GM19463 (cell line): Measurements from ENCODE around the gene VWA7.

Experiments
- ATAC-seq: cut with Tn5 transposase; IDR thresholded peaks from one replicate; pipeline ENCODE4 v1.9.1; 2021; ENCODE audit warnings: mild to moderate bottlenecking, moderate library complexity; ENCODE audit not compliant: unreplicated experiment

The VWA7 gene

DNA sequence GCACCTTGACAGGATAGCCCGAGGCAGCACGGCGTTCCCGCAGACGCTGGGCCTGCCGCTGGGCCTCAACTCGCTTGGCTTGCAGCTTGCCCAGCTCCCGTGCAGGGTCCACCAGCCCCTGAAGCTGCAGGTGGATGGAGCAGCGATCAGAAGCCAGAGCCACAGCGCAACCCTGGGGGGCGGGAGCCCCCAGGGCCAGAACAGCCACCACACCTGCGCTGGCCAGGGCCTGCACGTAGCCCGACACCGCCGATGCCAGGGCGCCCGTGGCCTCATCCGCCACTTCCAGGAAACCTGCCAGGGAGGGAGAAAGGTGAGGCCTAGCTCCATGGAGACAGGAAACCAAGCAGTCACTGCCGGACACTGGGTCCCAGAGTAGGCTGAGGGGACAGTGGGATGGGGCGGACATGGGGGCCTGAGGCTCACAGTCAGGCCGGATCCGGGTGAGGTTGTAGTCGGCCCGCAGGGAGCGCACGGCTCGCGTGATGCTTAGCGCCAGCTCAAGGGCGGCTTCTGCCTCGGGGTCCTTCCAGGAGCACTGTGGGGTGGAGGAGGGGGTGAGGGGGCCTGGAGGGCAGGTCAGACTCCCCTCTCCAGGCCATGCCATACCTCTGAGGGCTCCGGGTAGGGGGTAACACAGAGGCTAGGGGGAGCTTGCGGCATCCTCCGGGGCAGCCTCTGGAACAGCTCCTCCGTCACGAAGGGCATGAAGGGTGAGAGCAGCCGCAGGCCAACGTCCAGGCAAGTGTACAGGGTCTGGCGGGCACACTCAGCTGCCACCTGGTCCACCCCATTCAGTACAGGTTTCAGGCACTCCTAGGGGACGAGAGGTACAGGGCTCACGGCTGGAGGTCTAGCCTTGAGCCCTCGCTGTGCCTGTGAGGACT lies 2.1 kb upstream of the VWA7 start:
- no peak for ATAC-seq

DNA sequence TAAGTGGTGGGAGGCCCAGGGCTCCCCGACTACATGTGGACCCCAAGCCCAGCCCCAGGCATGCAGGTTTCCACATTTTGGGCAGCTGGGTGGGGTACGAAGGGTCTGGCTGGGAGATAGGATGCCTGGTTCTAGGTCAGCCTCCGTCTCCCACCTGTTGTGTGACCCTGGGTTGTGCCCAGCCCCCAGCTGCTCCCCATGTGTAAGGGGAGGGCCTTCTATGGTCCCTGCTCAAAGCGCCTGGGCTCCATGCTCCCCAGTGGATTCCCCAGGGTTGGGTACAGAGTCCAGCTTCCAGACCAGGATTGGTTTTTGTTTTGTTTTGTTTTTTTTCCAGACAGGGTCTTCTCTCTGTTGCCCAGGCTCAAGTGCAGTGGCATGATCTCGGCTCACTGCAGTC lies 1.1 kb upstream of the VWA7 start:
- no peak for ATAC-seq

DNA sequence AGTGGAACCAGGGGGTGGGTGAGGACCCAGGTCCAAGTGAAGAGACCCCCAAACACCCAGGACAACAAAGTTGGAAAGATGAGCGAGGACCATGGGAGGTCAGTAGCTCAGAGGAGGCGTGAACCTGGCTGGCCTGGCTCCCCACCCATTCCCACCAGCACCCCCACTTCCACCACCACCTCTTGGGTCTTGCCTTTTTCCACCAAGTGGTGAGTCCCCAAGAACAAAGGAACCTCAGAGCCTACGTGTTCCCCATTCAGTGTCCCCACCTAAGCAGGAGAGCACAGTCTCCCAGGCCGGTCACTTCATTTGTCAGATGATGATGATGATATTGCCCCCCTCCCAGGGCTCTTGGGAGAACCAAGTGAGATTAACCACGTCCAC lies 531 bp upstream of the VWA7 start:
- ATAC-seq: no peak

DNA sequence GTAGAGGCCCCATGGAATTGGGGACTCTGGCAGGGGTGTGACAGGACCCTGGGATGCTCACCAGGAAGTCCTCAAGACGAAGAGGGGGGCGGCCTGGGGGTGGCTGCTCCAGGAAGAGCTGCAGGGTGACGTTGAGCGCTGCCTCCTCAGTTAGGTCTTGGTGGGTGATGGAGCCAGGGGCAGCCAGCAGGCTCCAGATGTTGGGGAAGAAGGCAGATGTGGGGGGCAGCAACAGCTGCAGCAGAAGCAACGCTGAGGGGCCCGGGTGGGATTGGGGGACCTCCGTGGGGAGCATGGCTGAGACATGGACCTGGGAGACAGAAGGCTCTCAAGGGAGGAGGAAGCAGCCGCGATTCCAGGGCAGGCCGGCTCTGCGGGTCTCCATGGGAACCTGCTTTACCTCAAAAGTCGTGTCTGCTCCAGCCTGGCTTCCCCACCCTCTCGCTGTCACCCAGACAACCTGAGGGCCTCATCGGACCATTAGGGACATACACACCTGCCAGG lies 591 bp downstream of the VWA7 start:
- ATAC-seq: no peak

DNA sequence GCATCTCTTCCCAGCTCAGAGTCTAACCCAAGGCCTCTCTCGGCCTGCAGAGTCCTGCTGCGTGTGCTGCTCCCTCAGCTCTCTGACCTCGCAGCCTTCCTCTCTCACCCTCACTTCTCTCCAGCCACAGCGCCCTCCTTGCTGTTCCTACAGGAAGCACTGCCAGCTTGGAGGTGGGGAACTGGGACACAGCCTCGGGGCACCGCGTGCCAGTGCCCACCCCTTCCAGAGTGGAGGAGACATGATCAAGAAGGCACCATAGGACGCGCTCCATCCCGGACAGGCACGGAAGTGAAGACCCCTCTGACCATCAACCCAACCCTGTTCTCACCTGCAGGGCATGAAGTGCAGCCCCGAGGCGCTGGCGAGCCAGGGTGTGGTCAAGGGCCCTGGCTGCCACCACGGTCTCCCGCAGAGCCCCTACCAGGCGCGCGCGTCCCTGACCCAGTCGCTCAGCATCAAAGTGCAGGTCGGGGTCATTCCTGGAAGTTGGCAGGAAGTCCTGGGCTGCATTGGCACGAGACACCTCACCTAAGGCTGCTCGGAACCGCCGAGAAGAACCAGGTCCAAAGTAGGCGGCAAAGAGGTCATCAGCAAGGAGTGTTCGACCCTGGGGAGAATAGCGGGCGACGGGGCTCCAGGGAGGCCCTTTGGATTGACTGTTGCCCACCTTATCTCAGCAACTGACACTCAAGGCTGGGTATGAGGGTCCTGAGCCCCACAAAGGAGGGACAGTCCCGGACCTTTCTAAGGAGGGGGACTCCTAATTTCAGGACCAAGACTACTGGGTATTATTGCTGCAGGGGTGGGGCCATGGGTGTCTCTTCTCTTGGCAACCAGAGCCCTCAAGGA lies 1.3 kb downstream of the VWA7 start:
- ATAC-seq: no peak

DNA sequence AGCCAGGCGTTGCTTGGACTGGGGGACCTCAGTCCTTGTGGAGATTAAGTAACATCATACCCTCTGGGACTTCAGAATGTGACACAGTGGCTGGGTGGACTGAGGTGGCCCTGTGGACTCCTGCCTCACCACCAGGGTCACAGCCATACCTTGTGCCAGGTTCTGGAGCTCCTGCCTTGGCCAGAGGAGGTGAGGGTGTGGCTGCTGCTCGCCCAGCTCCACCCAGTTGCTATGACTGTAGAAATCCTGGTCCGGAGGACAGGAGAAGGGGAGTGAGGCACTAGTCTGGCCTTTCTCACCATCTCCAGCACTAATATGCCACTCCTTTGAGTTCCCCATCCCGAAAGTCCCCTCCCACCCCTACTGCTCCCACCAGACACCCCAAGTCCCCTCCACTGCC lies 1.9 kb downstream of the VWA7 start:
- ATAC-seq: no peak

DNA sequence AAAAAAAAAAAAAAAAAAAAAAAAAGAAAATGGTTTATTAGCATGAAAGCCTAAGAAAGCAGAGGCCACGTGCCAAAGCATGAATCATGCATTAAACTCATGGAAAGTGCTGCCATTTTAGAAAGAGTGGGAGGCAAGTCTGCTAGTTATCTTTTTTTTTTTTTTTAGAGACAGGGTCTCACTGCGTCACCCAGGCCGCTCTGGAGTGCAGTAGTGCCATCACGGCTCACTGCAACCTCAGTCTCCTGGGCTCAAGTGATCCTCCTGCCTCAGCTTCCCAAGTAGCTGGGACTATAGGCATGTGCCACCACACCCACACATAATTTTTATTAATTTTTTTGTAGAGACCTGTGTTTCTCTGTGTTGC lies 5.2 kb downstream of the VWA7 start:
- no peak for ATAC-seq

DNA sequence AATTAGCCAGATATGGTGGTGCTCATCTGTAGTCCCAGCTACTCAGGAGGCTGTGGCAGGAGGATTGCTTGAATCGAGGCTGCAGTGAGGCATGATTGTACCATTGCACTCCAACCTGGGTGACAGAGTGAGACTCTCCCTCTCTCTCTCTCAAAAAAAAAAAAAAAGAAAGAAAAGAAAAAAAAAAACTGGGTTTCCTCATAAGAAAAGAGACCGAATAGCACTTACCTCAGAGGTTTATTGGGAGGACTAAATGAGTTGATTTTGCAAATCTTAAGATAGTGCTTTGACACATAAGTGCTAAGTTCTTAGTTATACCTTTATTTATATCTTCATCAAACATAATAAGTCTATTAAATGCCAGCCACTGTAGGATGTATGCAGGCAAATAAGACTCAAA lies 6.3 kb downstream of the VWA7 start:
- ATAC-seq: no peak

DNA sequence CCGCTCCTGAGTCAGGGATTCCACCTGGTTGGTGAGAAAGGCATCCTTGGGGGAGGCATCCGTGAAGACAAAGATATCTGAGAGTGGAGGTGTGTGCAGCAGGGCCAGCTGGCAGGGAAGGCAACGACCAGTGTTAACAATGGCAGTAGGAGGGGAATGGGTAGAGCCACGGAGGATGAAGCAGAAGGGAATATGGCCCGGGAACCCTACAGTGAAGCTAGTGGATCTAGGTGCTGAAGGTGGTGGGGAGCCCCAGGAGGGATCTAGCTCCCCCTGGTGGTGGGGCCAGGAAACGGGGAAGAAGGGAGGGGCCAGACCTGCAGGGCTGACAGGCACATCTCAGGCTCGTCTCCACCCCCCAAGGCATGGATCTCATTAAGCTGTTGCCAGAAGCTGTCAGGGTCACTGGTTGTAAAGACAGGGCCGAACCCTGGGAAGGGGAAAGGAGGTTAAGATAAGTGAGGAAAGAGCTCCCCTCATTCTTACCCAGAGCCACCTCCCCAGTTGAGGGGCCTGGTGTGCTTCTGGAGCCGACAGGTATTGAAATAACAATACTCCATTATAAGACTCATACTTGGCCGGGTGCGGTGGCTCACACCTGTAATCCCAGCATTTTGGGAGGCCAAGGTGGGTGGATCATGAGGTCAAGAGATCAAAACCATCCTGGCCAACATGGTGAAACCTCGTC lies 7.3 kb downstream of the VWA7 start:
- no peak for ATAC-seq

DNA sequence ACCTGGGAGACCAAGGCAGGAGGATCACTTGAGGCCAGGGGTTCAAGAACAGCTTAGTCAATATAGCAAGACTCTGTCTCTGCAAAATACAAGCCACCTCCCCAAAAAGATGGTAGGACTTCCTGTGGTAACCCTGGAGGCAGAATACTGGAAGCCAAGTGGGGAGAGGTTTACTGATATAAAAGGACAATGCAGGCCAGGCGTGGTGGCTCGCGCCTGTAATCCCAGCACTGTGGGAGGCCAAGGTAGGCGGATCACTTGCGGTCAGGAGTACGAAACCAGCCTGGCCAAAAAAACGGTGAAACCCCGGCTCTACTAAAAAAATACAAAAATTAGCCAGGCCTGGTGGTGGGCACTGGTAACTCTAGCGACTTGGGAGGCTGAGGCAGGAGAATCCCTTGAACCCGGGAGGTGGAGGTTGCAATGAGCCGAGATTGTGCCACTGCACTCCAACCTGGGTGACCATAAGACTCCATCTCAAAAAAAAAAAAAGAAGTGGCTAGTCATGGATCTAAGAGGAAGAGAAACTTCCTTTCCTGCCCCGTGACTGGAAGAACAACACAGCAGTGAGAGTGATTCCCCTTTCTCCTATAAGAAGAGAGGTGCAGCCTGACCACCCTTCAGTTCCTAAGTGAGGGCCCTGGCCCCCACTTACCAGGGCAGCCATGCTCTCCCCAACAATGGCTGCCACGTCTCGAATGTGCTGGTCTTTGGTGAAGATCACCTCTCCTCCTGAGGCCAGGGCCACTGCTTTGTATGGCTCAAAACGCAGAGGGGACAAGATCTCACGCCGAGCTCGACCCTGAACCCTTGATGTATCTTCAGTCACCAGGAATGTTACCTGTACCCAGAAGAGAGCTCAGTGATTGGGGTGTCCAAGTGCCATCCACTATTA lies 8.5 kb downstream of the VWA7 start:
- ATAC-seq: no peak

DNA sequence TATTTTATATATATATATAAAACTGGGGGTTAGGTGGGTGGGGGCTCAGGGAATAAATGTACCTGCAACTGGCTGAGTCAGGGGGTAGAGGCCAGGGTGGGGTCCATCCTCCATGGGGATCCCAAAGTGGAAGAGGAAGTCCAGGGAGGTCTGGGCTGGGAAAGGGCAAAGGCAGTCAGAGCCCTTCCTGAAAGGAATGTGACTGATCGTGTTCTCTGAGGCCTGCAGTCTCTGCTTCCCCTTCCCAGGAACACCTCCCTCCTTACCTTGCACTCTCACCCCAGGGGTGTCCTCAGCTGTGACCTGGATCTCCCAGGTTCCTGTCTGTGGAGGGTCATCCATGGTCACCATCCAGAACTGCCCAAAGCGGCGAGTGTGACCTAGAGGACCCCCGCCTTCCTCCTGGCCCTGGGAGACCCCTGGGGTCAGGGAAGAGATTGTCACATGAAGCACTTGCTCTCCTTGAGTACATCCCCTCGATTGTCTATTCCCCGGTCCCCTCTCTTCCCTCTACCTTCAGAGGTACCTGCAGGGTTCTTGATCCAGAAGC lies 10.0 kb downstream of the VWA7 start:
- ATAC-seq: no peak

DNA sequence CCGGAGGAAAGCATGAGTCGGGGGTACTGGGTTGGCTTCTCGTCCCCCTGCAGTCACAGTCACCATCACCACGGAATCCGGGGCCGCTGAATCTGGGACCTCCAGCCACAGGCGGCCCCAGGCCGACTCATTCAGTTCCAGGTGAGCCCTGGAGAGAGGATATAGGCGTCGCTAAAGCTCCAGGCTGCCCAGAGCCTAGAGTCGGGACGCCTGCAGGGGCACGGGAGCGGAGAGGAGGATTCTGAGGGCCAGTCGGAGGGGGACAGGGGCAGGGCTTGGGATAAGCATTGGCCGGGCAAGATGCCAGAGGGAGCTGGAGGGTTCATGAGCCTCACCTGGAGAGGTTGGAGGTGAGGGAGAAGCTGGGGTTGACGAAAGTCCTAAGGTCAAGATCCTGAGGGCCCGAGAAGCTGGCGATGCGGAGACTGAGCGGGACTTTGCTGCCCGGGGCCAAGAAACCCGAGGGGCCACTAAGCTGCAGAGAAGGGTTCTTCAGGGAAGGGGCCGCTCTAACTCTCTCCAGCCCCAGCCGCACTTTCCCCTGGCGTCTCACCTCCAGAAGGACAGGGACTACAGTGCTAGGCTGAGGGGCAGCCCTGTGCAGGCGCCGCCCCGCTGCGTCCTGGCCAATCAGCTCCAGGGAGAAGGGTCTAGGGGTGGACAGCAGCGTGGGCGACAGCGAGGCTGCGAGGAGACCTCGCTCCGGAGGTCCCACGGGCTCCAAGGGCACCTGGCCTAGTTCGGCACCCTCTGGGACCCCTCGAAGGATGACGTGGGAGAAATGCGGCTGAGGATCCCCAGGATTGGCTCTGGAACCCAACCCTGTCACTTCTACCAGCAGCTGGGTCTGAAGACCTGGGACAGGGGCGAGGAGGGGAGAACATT lies 11.0 kb downstream of the VWA7 start:
- no peak for ATAC-seq

DNA sequence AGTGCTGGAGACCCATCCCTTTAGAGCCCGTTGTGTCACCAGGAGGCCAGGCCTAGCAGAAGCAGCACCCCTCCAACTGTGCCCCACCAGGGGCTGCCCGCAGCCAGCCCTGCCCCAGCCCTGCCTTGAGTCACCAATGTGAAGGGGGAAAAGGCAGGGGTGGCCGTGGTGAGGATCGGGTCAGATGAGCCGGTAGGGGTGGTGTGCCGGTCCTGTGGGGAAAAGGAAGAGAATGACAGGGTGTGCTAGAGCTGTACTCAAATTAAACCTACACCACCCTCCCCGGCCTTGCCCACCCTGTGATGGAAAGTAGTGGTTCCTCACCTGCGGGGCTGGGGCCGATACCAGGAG lies 11.6 kb downstream of the VWA7 start:
- no peak for ATAC-seq

DNA sequence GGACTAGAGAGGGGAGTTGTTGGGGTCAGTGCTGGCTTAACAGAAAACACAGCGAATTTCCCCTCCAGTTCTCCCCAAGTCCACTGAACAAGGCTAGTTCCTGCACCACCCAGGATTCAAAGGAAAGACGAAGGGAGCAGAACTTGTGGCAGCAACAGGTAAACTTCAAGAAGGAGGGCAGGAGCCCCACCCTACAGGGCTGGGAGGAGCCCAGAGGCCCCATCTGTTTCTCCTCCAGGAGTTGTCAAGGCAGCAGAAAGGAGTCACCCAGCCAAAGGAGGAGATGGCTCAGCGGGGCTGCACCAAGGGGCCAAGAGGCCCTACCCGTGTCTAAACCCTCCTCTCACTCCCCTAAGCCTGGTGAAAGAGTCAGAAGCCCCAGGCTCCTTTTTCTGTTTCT lies 12.9 kb downstream of the VWA7 start:
- ATAC-seq: no peak

DNA sequence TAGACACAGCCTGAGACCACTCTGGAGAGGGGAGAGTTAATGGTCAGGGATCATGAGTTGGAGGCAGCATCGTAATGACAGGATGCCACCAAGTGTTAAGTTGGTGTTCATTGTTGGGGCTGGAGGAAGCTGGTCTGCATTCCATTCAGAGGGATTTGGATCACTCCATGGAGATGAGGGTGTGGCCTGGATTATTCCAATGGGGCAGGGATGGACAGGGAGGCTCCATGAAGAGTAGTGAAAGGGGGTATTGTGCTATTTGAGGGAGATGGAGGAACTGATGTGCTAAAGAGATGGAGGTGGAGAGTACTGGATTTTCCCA lies 13.5 kb downstream of the VWA7 start:
- no peak for ATAC-seq

DNA sequence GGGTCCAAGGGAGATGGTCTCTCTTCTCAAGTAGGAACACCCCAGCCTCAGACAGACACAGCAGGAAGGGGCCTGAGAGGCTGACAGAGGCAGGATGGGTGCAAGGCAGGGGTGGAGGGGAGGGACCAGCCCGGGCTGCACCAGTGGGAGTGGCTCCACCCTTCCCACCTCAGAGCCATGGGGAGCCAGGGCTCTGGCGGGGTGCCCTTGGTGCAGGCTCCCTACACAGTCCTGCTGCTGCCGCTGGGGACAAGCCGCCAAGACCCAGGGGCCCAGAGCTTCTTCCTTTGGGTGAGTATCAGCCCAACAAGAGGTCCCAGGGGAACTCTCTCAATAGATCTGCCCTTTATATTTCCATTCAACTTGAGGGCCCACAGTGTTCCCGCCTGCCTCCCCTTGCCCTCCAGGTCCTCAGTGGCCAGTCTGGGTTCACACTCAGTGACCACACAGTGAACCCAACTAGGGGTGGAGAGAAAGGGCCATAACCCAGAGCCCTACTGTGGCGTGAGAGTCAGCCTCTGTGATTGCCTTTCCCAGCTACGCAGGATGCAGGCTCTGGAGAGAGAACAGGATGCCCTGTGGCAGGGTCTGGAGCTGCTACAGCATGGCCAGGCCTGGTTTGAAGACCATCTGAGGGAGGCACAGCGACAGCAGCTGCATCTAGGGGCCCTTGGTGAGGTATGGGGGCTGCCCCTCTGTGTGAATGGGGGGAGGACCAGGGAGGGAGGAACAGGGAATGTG lies 14.1 kb downstream of the VWA7 start:
- ATAC-seq: no peak

DNA sequence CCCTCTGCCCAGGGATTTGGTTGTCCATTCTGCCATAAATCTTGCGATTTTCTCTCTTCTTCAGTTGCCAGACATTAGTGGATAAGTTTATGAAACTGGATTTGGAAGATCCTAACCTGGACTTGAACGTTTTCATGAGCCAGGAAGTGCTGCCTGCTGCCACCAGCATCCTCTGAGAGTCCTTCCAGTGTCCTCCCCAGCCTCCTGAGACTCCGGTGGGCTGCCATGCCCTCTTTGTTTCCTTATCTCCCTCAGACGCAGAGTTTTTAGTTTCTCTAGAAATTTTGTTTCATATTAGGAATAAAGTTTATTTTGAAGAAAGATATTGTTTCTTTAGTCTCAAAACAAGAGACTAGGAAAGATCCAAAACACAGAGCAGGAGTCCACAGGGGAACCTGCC lies 14.8 kb downstream of the VWA7 start, which contains the start of gene SAPCD1:
TSS of gene SAPCD1 (plus strand) at position 301 of the 400 bp plus-strand sequence. CDS start 399 bp downstream, outside the sequence.
- no peak for ATAC-seq

DNA sequence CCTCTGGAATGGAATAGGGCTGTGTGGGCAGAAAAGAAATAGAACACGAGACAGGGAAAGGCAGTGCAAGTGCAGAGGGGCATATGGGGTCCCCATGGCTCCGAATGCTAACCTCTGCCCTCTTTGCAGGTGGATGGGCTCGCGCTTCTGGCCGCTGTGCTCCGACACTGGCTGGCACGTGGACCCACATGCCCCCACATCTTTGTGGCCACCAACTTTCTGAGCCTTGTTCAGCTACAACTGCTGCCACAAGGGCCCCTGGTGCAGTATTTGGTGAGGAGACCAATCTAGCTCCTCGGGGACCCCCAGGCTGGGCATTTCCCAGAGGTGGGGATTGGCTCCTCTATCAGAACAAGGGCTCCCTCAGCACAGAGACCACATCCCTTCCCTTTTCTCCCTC lies 15.8 kb downstream of the VWA7 start:
- no peak for ATAC-seq

DNA sequence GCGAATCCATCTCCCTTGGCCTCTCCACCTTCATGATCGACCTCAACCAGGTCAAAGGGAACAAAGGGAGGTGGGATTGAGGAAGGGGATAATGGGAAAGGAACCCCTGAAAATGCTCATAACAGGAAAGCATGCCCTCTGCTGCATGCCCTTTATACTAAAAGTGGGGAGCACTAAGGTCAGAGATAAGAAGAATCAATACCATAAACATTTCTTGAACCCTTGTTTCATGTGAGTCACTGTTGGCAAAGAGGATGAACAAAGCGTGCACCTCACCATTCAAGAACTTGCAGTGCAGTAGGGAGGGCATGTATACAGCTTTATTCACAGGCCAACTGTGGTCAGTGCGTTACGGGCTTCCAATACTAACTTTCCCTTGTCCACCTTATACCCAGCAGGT lies 16.3 kb downstream of the VWA7 start:
- no peak for ATAC-seq
